ENCODE data around the gene PCDHGA9.
"Not testable (repeated sequence)": the region's sequence is repeated elsewhere in the genome, so short reads cannot be mapped to it uniquely, and the experiment has no call there.

Gene PCDHGA9

GRCh38 chr5:141384471-141385267 is 17.9 kb upstream of the PCDHGA9 start:
- TF ChIP-seq CTCF (IDR thresholded peaks at IDR 0.05; ENCODE audit: insufficient read depth, low read depth, low read length, missing control alignments): no peak
- no peak overlapping the region for H3K4me3 ChIP-seq (ENCODE audit: low read length)
- no peak for DNase-seq (ENCODE audit: low read depth)

GRCh38 chr5:141387557-141388311 is 14.8 kb upstream of the PCDHGA9 start, which contains the start of gene PCDHGB4:
Gene PCDHGB4 (plus strand): TSS chr5:141387698. CDS start chr5:141387885, 187 bp downstream.
- TF ChIP-seq CTCF (IDR thresholded peaks at IDR 0.05; ENCODE audit: insufficient read depth, low read depth, low read length, missing control alignments): peak; percentile 59
- peak within 1 kb of the TSS; percentile 35 for H3K4me3 ChIP-seq (ENCODE audit: low read length)
- DNase-seq (ENCODE audit: low read depth): peak; percentile 48

- no peak overlapping the region for H3K4me3 ChIP-seq (ENCODE audit: low read length)
- no peak for TF ChIP-seq CTCF (IDR thresholded peaks at IDR 0.05; ENCODE audit: insufficient read depth, low read depth, low read length, missing control alignments)
- DNase-seq (ENCODE audit: low read depth): no peak
These were observed 13.9 kb upstream of the PCDHGA9 start for GRCh38 chr5:141388661-141389060.

- H3K4me3 ChIP-seq (ENCODE audit: low read length): no peak overlapping the region
- DNase-seq (ENCODE audit: low read depth): no peak
- no peak for TF ChIP-seq CTCF (IDR thresholded peaks at IDR 0.05; ENCODE audit: insufficient read depth, low read depth, low read length, missing control alignments)
These were observed 13.2 kb upstream of the PCDHGA9 start for GRCh38 chr5:141389153-141390042.

GRCh38 chr5:141392429-141393198 is 10.0 kb upstream of the PCDHGA9 start, which contains the start of gene PCDHGA8:
Gene PCDHGA8 (plus strand): TSS chr5:141392633. CDS start chr5:141392814, 181 bp downstream.
- no peak for DNase-seq (ENCODE audit: low read depth)
- no peak for TF ChIP-seq CTCF (IDR thresholded peaks at IDR 0.05; ENCODE audit: insufficient read depth, low read depth, low read length, missing control alignments)
- no peak within 1 kb of the TSS for H3K4me3 ChIP-seq (ENCODE audit: low read length)

GRCh38 chr5:141393267-141393666 is 9.3 kb upstream of the PCDHGA9 start:
- H3K4me3 ChIP-seq (ENCODE audit: low read length): no peak overlapping the region
- TF ChIP-seq CTCF (IDR thresholded peaks at IDR 0.05; ENCODE audit: insufficient read depth, low read depth, low read length, missing control alignments): no peak
- no peak for DNase-seq (ENCODE audit: low read depth)

- not testable (repeated sequence) for H3K4me3 ChIP-seq (ENCODE audit: low read length); DNase-seq (ENCODE audit: low read depth)
These were observed 8.0 kb upstream of the PCDHGA9 start for GRCh38 chr5:141394401-141395187.
